HEK293 (cell line): ENCODE data around the gene ITPKB.

Experiments used
- HOXA7 ChIP-seq: sonication (generic); formaldehyde crosslinking; IDR thresholded peaks from 2 replicates; pipeline ENCODE4 v1.8.1; 2022; ENCODE audit warnings: missing genetic modification reagents, borderline replicate concordance
- MZF1 ChIP-seq: fragments of 450-650 bp; formaldehyde crosslinking; IDR thresholded peaks from 2 replicates; pipeline ENCODE4 v1.5.1; 2017; ENCODE audit warnings: missing biosample characterization, missing genetic modification characterization, borderline replicate concordance
- ZNF677 ChIP-seq: fragments of 450-650 bp; IDR thresholded peaks from 2 replicates; pipeline ENCODE4 v1.5.0; 2018; ENCODE audit warnings: missing biosample characterization, mild to moderate bottlenecking, missing genetic modification characterization, moderate library complexity
- TF ChIP-seq, protein P1 (sequence below): fragments of 450-650 bp; formaldehyde crosslinking; IDR thresholded peaks from 2 replicates; pipeline ENCODE4 v1.5.1; 2016; ENCODE audit warnings: missing biosample characterization, missing genetic modification characterization
- TF ChIP-seq, protein P2 (sequence below): fragments of 450-650 bp; formaldehyde crosslinking; IDR thresholded peaks from 2 replicates; pipeline ENCODE4 v1.5.1; 2016; ENCODE audit warnings: missing biosample characterization, missing genetic modification characterization
- TF ChIP-seq, protein P3 (sequence below): fragments of 450-650 bp; formaldehyde crosslinking; IDR thresholded peaks from 2 replicates; pipeline ENCODE4 v1.5.1; 2016; ENCODE audit warnings: missing biosample characterization, missing genetic modification characterization, borderline replicate concordance

DNA sequence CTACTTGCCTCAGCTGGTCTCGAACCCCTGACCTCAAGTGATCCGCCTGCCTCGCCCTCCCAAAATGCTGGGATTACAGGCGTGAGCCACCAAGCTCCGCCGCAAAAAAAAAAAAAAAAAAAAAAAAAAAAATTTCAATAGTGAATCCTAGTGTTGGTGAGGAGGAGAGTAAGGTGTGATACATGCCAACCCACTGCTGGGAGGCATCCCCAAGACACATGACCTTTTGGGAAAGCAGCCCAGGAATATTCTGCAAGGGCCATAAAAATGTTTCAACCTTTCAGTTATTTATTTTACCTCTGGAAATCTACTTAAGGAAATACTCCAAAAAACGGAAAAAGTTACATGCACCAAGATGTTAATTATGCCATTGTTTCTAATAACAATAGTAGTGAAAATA is 69.0 kb downstream of the ITPKB start:
- TF ChIP-seq, protein P1, sequence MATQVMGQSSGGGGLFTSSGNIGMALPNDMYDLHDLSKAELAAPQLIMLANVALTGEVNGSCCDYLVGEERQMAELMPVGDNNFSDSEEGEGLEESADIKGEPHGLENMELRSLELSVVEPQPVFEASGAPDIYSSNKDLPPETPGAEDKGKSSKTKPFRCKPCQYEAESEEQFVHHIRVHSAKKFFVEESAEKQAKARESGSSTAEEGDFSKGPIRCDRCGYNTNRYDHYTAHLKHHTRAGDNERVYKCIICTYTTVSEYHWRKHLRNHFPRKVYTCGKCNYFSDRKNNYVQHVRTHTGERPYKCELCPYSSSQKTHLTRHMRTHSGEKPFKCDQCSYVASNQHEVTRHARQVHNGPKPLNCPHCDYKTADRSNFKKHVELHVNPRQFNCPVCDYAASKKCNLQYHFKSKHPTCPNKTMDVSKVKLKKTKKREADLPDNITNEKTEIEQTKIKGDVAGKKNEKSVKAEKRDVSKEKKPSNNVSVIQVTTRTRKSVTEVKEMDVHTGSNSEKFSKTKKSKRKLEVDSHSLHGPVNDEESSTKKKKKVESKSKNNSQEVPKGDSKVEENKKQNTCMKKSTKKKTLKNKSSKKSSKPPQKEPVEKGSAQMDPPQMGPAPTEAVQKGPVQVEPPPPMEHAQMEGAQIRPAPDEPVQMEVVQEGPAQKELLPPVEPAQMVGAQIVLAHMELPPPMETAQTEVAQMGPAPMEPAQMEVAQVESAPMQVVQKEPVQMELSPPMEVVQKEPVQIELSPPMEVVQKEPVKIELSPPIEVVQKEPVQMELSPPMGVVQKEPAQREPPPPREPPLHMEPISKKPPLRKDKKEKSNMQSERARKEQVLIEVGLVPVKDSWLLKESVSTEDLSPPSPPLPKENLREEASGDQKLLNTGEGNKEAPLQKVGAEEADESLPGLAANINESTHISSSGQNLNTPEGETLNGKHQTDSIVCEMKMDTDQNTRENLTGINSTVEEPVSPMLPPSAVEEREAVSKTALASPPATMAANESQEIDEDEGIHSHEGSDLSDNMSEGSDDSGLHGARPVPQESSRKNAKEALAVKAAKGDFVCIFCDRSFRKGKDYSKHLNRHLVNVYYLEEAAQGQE (tag by site-specific recombination) = no peak
- TF ChIP-seq HOXA7 (no peak), ZNF677 (tag by site-specific recombination) (no peak), MZF1 (tag by site-specific recombination) (no peak)
- TF ChIP-seq, protein P2, sequence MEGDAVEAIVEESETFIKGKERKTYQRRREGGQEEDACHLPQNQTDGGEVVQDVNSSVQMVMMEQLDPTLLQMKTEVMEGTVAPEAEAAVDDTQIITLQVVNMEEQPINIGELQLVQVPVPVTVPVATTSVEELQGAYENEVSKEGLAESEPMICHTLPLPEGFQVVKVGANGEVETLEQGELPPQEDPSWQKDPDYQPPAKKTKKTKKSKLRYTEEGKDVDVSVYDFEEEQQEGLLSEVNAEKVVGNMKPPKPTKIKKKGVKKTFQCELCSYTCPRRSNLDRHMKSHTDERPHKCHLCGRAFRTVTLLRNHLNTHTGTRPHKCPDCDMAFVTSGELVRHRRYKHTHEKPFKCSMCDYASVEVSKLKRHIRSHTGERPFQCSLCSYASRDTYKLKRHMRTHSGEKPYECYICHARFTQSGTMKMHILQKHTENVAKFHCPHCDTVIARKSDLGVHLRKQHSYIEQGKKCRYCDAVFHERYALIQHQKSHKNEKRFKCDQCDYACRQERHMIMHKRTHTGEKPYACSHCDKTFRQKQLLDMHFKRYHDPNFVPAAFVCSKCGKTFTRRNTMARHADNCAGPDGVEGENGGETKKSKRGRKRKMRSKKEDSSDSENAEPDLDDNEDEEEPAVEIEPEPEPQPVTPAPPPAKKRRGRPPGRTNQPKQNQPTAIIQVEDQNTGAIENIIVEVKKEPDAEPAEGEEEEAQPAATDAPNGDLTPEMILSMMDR (tag by site-specific recombination) = no peak
- TF ChIP-seq, protein P3, sequence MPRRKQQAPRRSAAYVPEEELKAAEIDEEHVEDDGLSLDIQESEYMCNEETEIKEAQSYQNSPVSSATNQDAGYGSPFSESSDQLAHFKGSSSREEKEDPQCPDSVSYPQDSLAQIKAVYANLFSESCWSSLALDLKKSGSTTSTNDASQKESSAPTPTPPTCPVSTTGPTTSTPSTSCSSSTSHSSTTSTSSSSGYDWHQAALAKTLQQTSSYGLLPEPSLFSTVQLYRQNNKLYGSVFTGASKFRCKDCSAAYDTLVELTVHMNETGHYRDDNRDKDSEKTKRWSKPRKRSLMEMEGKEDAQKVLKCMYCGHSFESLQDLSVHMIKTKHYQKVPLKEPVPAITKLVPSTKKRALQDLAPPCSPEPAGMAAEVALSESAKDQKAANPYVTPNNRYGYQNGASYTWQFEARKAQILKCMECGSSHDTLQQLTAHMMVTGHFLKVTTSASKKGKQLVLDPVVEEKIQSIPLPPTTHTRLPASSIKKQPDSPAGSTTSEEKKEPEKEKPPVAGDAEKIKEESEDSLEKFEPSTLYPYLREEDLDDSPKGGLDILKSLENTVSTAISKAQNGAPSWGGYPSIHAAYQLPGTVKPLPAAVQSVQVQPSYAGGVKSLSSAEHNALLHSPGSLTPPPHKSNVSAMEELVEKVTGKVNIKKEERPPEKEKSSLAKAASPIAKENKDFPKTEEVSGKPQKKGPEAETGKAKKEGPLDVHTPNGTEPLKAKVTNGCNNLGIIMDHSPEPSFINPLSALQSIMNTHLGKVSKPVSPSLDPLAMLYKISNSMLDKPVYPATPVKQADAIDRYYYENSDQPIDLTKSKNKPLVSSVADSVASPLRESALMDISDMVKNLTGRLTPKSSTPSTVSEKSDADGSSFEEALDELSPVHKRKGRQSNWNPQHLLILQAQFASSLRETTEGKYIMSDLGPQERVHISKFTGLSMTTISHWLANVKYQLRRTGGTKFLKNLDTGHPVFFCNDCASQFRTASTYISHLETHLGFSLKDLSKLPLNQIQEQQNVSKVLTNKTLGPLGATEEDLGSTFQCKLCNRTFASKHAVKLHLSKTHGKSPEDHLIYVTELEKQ (tag by site-specific recombination) = no peak
